GM19193 (cell line): ENCODE results near the gene BPHL.

Experiments used
- POLR2A ChIP-seq: IDR thresholded peaks from 4 replicates; pipeline ENCODE4 v1.6.1; 2011; ENCODE audit not compliant: insufficient read depth, insufficient read length; ENCODE audit errors: extremely low read depth

The BPHL gene

DNA sequence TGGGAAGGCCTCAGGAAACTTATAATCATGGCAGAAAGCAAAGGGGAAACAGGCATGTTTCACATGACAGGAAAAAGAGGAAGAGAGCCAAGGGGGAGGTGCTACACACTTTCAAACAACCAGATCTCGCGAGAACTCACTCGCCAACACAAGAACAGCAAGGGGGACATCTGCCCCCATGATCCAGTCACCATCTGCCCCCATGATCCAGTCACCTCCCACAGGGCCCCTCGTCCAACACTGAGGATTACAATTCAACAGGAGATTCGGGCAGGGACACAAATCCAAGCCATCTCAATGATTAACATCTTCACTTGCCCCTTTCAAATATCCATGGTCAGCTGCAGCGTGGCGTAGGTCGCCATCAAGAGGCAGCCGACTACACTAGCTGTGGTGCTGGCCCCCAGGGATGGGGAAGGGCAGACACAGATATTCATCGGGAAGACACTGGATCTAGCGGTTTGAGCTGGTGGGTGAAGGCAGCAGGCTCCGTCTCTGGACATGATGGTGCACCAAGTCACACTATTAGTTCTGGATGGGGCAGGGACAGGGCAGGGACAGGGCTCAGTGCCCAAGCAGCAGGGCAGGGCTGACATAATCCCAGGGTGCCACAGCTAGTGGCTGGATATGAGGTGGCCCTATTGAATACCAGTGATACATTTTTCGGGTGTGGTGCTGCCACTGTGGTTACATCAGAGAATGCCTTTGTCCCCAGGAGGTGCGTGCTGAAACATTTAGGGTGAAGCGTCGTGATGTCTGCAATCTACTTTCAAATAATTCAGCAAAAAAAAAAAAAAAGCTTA, 77.4 kb downstream of the BPHL start:
- TF ChIP-seq POLR2A: no peak

DNA sequence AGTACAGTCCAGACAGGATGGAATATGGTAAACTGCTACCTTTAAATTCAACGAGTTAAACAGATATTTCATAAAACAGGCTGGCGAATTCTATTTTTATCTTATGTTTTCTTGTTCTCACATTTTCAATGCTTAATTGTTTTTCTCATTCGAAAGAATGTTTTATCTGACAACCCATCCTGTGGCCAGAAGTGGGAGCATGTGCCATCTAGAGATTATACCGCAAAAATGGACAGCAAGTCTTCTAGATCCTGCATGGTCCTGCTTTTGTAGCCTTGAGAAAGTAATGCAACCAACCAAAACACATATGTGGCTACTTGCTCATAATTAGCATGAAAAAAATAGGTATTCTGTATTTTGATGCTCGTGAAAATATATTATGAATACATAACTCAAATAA, 78.3 kb downstream of the BPHL start:
- no peak for TF ChIP-seq POLR2A

DNA sequence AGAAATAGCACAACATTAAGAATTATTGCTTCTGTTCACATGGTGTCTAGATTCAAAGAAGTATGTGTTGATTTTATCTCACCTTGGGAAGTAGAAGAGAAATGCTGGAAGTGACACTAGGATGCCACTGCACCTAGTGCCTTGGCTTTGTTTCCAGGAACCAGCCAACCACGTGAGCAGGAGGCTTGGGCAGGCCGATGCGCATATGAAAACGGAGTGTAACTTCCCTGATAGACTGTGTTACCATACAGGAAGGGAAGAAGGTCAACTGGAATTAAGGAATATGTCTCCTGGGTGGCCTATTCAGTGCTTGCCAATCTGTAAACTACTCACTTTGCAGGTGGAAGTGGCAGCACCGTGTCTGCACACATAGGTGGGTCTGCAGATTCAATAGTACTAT, 80.9 kb downstream of the BPHL start:
- no peak for TF ChIP-seq POLR2A

DNA sequence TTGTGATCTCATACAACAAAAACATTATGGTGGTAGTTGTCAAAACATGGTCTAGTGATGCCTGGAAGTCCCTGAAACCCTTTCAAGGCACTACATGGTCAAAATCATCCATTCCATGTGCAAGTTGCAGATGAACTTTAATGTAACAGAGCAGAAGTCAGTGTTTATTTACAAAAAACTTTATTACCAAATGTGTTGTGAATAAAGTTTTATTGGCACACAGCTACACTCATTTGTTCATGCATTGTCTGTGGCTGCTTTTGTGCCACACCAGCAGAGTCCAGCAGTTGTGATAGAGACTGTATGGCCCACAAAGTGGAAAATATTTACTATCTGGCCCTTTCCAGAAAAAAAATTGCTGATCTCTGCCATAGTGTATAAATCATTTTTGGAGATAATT, 82.2 kb downstream of the BPHL start:
- TF ChIP-seq POLR2A: no peak

DNA sequence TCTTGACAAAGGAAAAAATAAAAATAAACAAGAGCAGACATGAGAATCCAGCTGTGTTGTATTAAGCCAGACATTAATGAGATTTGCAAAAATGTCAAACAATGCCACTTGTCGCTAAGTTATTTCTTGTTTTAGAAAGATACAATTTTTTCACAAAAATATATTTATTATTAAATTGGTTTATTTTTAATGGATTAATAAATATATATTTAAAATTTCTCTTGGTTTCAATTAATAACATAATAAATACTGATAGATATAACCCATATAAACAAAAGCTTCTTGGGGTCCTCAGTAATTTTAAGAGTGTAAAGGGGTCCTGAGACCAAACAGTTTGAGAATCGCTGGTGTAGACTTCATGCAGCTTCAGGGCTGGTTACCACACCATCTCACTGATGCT, 82.9 kb downstream of the BPHL start:
- no peak for TF ChIP-seq POLR2A
